Stimulated activated CD4-positive, alpha-beta T cell treated with anti-CD3 and anti-CD28 coated beads, Interleukin-4, amount 100 ng/mL, for 24 hours (primary cell): ENCODE results near the gene SAMD9.
"Not testable (repeated sequence)": the region's sequence is repeated elsewhere in the genome, so short reads cannot be mapped to it uniquely, and the experiment has no call there.

Source experiments
- DNase-seq: peaks from one replicate; pipeline ENCODE4 v3.0.0-alpha.2; 2020

Gene SAMD9

GRCh38 chr7:93119191-93119905, 1.6 kb upstream of the SAMD9 start:
- DNase-seq: no peak

DNA sequence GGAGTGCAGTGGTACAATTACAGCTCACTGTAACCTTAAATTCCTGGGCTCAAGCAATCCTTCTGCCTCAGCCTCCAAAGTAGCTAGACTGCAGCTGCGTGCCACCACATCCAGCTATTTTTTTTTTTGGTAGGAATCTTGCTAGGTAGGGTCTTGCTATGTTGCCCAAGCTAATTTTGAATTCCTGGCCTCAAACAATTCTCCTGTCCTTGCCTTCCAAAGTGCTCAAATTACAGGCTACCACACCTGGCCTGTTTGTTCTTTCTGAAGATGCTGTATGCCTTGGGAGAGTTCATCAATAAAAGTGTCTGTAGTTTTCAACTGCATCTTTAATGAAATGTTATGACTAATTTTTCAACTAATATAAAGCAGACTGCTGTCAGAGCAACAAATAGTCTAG, 452 bp downstream of the SAMD9 start:
- no peak for DNase-seq

DNA sequence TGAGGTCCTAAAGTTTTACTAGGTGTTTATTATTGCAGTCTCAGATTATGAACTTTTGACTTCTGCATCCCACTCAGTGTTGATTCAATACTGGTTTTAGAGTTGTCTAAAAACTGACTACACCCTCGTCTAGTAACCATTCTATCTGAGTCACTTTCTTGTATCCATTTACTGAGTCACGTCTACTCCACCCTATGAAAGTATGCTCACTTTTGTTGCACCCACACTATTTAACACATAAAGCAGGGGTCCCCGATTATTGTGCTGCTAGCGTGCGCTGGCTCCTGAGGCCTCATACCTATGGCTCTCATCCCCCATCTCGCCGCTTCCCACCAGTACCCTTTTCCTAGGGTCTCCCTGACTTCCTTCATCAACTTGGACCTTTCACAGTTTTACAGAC, 2.0 kb downstream of the SAMD9 start:
- peak; percentile 23 for DNase-seq

DNA sequence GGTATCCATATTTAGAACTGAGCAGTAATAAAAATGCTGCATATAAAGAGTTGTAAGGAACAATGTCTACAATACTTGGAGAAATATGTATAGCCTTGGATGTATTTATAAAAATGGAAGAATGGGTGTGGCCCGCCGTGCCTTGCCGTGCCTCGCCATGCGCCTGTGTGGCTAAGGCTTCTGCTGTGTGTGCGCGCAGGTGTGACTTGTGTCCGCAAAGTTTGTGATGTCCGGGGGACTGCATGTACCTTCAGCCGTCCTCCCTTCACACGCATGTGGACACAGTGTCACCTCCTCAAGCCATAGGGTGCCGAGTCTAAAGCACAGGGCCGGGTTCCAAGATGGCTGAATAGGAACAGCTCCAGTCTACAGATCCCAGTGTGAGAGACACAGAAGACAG, 9.8 kb downstream of the SAMD9 start:
- no peak for DNase-seq

DNA sequence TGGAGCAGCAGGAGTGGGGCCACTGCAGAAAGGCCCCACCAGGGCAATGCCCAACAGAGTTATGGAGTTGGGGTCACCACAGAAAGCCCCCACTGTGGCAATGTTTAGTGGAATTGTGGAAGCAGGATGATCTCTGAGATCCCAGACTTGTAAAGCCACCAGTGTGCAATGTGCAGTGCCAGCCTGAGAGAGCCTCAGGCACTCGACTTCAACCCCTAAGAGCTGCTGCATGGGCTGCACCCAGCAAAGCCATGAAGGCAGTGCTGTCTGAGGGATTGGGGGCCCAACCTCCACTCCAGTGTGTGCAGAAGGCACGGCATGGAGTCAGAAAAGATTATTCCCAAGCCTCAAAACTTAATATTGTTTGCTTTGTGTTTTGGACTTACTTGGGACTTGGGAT, 20.4 kb downstream of the SAMD9 start:
- DNase-seq: no peak

GRCh38 chr7:93092757-93093370, 24.9 kb downstream of the SAMD9 start:
- no peak for DNase-seq

GRCh38 chr7:93073357-93073756, 44.4 kb downstream of the SAMD9 start:
- not testable (repeated sequence) for DNase-seq

DNA sequence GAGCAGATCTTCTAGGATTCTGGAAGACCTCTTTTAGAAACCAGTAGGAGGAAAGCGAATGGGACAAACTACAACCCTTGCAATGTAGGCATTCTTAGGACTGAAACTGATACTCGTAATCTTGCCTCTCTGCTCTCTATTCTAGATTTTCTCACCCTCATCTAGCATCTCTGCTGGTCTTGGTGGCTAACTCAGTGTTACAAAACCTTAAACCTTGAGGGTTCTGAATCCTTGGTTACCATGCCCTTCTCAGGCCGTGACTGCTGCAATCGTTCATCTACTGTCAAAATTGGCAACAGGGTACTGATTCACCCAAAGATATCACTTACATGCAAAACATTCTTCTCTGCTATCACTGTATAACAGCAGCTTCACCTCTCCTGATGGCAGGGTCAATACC, 55.2 kb downstream of the SAMD9 start:
- no peak for DNase-seq

GRCh38 chr7:93060865-93061264, 56.9 kb downstream of the SAMD9 start:
- DNase-seq: no peak

- no peak for DNase-seq
These were observed 57.8 kb downstream of the SAMD9 start for GRCh38 chr7:93060025-93060424.

- not testable (repeated sequence) for DNase-seq
These were observed 61.2 kb downstream of the SAMD9 start for GRCh38 chr7:93056621-93057020.

- no peak for DNase-seq
These were observed 62.2 kb downstream of the SAMD9 start for GRCh38 chr7:93055543-93056107.

DNA sequence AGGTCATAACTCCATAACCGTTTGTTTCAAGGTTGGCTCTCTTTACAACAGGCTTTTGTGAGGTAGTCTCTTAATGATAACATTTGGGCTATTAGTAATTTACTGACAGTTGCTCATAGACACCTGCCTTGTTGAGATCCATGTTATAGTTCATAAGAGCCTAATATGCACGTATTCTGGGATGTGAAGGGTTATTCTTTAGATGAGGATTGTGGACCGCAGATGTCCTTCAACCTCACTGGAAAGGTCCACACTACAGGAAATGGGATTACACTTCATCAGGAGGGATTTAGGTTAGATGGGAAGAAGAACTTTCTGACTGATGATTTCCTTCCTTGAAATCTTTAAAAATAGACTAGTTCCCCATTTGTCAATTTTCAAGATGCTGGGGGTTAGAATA, 62.8 kb downstream of the SAMD9 start:
- DNase-seq: no peak

DNA sequence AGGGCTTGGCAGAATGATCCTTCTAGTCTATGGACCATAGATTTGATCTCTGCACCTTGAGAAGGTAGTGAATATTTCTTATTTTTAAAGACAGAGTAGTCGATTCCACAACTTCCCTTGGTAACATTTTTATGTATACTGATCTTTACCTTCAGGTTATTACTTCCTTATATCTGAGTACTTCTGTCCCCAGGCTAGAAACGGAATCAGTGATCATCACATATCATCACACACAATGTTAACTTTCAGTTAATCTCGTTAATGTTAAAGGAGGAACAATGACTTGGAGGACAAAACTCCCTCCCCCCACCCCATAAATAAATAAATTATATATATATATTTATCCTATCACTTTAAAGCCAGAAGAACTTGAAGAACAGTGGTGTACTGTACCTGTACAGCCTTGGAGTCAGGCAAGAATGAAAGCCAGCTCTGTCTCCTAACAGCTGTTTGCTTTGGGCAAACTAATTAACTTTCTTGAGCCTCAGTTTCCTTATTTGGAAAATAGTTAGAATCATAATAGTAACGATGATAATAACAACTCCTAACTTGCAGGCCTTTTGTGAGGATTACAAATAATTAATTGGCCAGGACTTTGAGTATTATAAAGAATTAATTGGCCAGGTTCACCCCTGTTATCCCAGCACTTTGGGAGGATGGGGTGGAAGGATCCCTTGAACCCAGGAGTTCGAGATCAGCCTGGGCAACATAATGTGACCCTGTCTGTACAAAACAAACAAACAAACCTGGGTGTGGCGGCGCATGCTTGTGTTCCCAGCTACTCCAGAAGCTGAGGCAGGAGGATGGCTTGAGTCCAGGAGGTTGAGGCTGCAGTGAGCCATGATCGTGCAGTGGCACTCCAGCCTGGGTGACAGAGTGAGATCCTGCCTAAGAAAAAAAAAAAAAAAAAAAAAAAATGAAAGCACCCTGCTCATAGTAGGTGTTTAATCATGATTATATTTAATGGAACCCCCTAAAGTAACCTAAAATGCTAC, 63.5 kb downstream of the SAMD9 start:
- DNase-seq: no peak

DNA sequence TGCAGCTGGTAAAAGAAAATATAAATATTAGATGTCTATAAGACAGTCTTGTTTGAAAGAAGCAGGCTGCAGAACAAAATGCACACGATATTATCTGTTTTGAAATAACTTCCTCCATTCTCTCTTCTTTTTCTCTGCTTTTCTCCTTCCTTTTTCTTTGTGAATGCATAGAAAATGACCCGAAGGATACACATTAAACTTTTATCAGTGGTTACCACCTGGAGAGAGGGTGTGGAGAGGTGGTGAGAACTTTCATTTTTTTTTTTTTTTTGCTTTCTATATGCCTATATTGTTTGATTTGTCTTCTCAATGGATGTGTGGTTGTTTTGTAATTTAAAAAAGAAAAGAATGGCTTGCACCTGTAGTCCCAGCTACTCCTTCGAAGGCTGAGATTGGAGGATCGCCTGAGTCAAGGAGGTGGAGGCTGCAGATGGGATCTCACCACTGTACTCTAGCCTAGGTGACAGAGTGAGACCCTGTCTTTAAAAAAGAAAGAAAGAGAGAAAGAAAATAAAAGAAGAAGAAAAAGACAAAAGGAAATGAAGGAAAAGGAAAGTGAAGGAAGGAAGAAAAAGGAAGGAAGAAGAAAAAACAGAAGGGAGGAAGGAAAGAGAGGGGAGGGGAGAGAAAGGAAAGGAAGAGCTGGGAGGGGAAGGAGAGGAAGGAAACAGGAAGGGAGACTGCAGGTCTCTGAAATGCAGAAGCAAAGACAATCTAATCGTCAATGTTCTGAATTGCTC, 64.4 kb downstream of the SAMD9 start:
- no peak for DNase-seq

DNA sequence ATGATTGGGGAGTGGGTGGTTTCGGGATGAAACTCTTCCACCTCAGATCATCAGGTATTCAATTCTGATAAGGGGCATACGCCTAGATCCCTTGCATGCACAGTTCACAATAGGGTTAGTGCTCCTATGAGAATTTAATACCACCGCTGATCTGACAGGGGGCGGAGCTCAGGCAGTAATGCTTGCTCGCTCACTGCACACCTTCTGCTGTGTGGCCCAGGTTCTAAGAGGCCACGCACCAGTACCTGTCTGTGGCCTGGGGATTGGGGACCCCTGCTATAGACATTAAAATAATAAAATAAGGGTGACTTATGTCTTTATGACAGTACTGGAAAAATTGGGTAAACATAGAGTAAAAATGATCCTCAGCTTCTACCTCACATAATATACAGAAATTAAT, 66.1 kb downstream of the SAMD9 start:
- DNase-seq: no peak
